Loucy (cell line): ENCODE results near the gene SYNDIG1.

ENCODE experiments used
- H2AFZ ChIP-seq: fragments of 200-600 bp; sonication (generic); 2 replicates; pipeline ENCODE4 v1.6.0; 2016; ENCODE audit warnings: antibody characterized with exemption, mild to moderate bottlenecking, low read length, moderate library complexity
- H3F3A ChIP-seq: fragments of 200-600 bp; 2 replicates; pipeline ENCODE4 v1.6.0; 2016; ENCODE audit warnings: antibody characterized with exemption, low read depth, mild to moderate bottlenecking
- H3K27me3 ChIP-seq: fragments of 200-600 bp; sonication (generic); 2 replicates; pipeline ENCODE4 v1.6.1; 2014; ENCODE audit warnings: low read length, mild to moderate bottlenecking; ENCODE audit not compliant: insufficient read depth, poor library complexity, severe bottlenecking
- H3K36me3 ChIP-seq: fragments of 200-600 bp; sonication (generic); 2 replicates; pipeline ENCODE4 v1.6.1; 2016; ENCODE audit warnings: low read length; ENCODE audit not compliant: insufficient read depth
- H3K4me1 ChIP-seq: fragments of 200-600 bp; sonication (generic); 2 replicates; pipeline ENCODE4 v1.5.1; 2014; ENCODE audit warnings: low read length, mild to moderate bottlenecking; ENCODE audit not compliant: insufficient read depth, poor library complexity, severe bottlenecking
- H3K4me2 ChIP-seq: fragments of 200-600 bp; sonication (generic); 2 replicates; pipeline ENCODE4 v1.6.0; 2014; ENCODE audit warnings: antibody characterized with exemption, low read length, low read depth, mild to moderate bottlenecking; ENCODE audit not compliant: poor library complexity, severe bottlenecking
- H3K4me3 ChIP-seq: fragments of 200-600 bp; sonication (generic); 2 replicates; pipeline ENCODE4 v1.5.1; 2014; ENCODE audit warnings: low read length, mild to moderate bottlenecking, mixed read lengths; ENCODE audit not compliant: poor library complexity, severe bottlenecking
- H3K79me2 ChIP-seq: fragments of 200-600 bp; sonication (generic); 2 replicates; pipeline ENCODE4 v1.6.1; 2014; ENCODE audit warnings: low read length; ENCODE audit not compliant: insufficient read depth
- H3K9ac ChIP-seq: fragments of 200-600 bp; sonication (generic); 2 replicates; pipeline ENCODE4 v1.6.0; 2014; ENCODE audit warnings: mild to moderate bottlenecking, low read depth, low read length, moderate library complexity; ENCODE audit not compliant: poor library complexity, severe bottlenecking
- H3K9me2 ChIP-seq: fragments of 200-600 bp; sonication (generic); replicated peaks from 2 replicates; pipeline ENCODE4 v1.6.1; 2016; ENCODE audit warnings: low read depth, low read length, mixed read lengths
- H3K9me3 ChIP-seq: fragments of 200-600 bp; sonication (generic); 2 replicates; pipeline ENCODE4 v1.6.1; 2014; ENCODE audit warnings: mild to moderate bottlenecking, antibody characterized with exemption, low read length, low read depth; ENCODE audit not compliant: insufficient read depth
- H4K20me1 ChIP-seq: fragments of 200-600 bp; sonication (generic); 2 replicates; pipeline ENCODE4 v1.6.0; 2014; ENCODE audit warnings: antibody characterized with exemption, low read length, mild to moderate bottlenecking; ENCODE audit not compliant: insufficient read depth, poor library complexity, severe bottlenecking
- CTCF ChIP-seq: fragments of 200-600 bp; sonication (generic); conservative IDR thresholded peaks from 2 replicates; pipeline ENCODE4 v1.5.1; 2014; ENCODE audit warnings: mild to moderate bottlenecking, antibody characterized with exemption, low read length
- EZH2phosphoT487 ChIP-seq: fragments of 200-600 bp; IDR thresholded peaks from 2 replicates; pipeline ENCODE4 v1.6.1; 2018; ENCODE audit warnings: antibody characterized with exemption, mild to moderate bottlenecking, moderate library complexity, borderline replicate concordance

The SYNDIG1 gene

GRCh38 chr20:24531202-24531601, 61.8 kb downstream of the SYNDIG1 start:
- no peak overlapping the region for H3K9ac ChIP-seq
- H4K20me1 ChIP-seq: no peaks in the 10 kb centered on the region
- H3K9me3 ChIP-seq: no peaks in the 10 kb centered on the region
- no peaks in the 10 kb centered on the region for H3K27me3 ChIP-seq
- H3K9me2 ChIP-seq: no peaks in the 10 kb centered on the region
- TF ChIP-seq EZH2phosphoT487 (no peak), CTCF (no peak)
- no peak overlapping the region for H2AFZ ChIP-seq
- H3K4me3 ChIP-seq: no peak overlapping the region
- H3K4me1 ChIP-seq: no peaks in the 10 kb centered on the region
- no peaks in the 10 kb centered on the region for H3K36me3 ChIP-seq
- H3F3A ChIP-seq: no peaks in the 10 kb centered on the region
- H3K4me2 ChIP-seq: no peak overlapping the region
- no peaks in the 10 kb centered on the region for H3K79me2 ChIP-seq

GRCh38 chr20:24531631-24532419, 62.4 kb downstream of the SYNDIG1 start:
- H3K79me2 ChIP-seq: no peaks in the 10 kb centered on the region
- no peak overlapping the region for H3K4me2 ChIP-seq
- TF ChIP-seq EZH2phosphoT487 (no peak), CTCF (no peak)

GRCh38 chr20:24533449-24533848, 64.0 kb downstream of the SYNDIG1 start:
- no peaks in the 10 kb centered on the region for H3K9me2 ChIP-seq
- H3K79me2 ChIP-seq: no peaks in the 10 kb centered on the region
- no peaks in the 10 kb centered on the region for H3K9me3 ChIP-seq
- H3K4me2 ChIP-seq: no peak overlapping the region
- no peak overlapping the region for H2AFZ ChIP-seq
- no peaks in the 10 kb centered on the region for H4K20me1 ChIP-seq
- H3K4me3 ChIP-seq: no peak overlapping the region
- H3K4me1 ChIP-seq: no peaks in the 10 kb centered on the region
- no peaks in the 10 kb centered on the region for H3K36me3 ChIP-seq
- TF ChIP-seq EZH2phosphoT487 (no peak), CTCF (no peak)
- H3K9ac ChIP-seq: no peak overlapping the region
- H3K27me3 ChIP-seq: no peaks in the 10 kb centered on the region
- H3F3A ChIP-seq: no peaks in the 10 kb centered on the region

More at GRCh38 chr20:24531631-24532419, 62.4 kb downstream of the SYNDIG1 start:
- Histone ChIP-seq H3K36me3 (no peaks in the 10 kb centered on the region), H3F3A (no peaks in the 10 kb centered on the region), H2AFZ (no peak overlapping the region), H3K4me3 (no peak overlapping the region), H3K9me3 (no peaks in the 10 kb centered on the region), H4K20me1 (no peaks in the 10 kb centered on the region), H3K9me2 (no peaks in the 10 kb centered on the region), H3K27me3 (no peaks in the 10 kb centered on the region), H3K4me1 (no peaks in the 10 kb centered on the region), H3K9ac (no peak overlapping the region)
